H1 (cell line): Measurements from ENCODE around the gene DNAH12.

Source experiments
- CTCF ChIP-seq, 3 experiments: IDR thresholded peaks; 1 replicate in 2 of 3; 2 replicates in 1 of 3; pipeline versions ENCODE4 v1.5.1 to v1.6.1; 2011; ENCODE audit warnings: low read length in 3 of 3, mild to moderate bottlenecking in 3 of 3, inconsistent platforms in 2 of 3, low read depth in 1 of 3, moderate library complexity in 1 of 3; ENCODE audit not compliant: insufficient read depth in 1 of 3; ENCODE audit errors: control extremely low read depth in 1 of 3
- POLR2A ChIP-seq, 2 experiments: IDR thresholded peaks; 1 replicate in 1 of 2; 2 replicates in 1 of 2; pipeline ENCODE4 v1.6.1; 2011; ENCODE audit warnings: low read depth in 2 of 2, low read length in 2 of 2, mild to moderate bottlenecking in 2 of 2; ENCODE audit errors: control extremely low read depth in 1 of 2
- POU5F1 ChIP-seq: IDR thresholded peaks from 2 replicates; pipeline ENCODE4 v1.6.1; 2011; ENCODE audit warnings: low read depth, mild to moderate bottlenecking, low read length, moderate library complexity
- TCF12 ChIP-seq: IDR thresholded peaks from 2 replicates; pipeline ENCODE4 v1.6.1; 2011; ENCODE audit warnings: low read depth, mild to moderate bottlenecking, low read length

GRCh38 chr3:57275393-57275792 lies 268.8 kb downstream of the DNAH12 start:
- TF ChIP-seq POLR2A (IDR thresholded peaks at IDR 0.05; ENCODE audit: control extremely low read depth in 1 of 2, low read depth in 2 of 2, low read length in 2 of 2) (no peak), CTCF (IDR thresholded peaks at IDR 0.05; ENCODE audit: control extremely low read depth in 1 of 3, insufficient read depth in 1 of 3, low read depth in 1 of 3, low read length in 3 of 3) (no peak), TCF12 (no peak), POU5F1 (no peak)
